ENCODE results near the gene IL17F.

- TF ChIP-seq EZH2 (optimal IDR thresholded peaks at IDR 0.05; ENCODE audit: low read depth, low read length) = no peak
- TF ChIP-seq, protein P1, sequence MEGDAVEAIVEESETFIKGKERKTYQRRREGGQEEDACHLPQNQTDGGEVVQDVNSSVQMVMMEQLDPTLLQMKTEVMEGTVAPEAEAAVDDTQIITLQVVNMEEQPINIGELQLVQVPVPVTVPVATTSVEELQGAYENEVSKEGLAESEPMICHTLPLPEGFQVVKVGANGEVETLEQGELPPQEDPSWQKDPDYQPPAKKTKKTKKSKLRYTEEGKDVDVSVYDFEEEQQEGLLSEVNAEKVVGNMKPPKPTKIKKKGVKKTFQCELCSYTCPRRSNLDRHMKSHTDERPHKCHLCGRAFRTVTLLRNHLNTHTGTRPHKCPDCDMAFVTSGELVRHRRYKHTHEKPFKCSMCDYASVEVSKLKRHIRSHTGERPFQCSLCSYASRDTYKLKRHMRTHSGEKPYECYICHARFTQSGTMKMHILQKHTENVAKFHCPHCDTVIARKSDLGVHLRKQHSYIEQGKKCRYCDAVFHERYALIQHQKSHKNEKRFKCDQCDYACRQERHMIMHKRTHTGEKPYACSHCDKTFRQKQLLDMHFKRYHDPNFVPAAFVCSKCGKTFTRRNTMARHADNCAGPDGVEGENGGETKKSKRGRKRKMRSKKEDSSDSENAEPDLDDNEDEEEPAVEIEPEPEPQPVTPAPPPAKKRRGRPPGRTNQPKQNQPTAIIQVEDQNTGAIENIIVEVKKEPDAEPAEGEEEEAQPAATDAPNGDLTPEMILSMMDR (IDR thresholded peaks at IDR 0.05; ENCODE audit: low read length) = no peak
Observed at GRCh38 chr6:52201493-52201892, 42.8 kb downstream of the IL17F start.

All from MM.1S (cell line).